CD4-positive, alpha-beta T cell treated with Interleukin-4 for 1 hour (primary cell): ENCODE results near the gene TM4SF4.

Experiments used
- DNase-seq, 2 donors: peaks; one replicate each; pipeline ENCODE4 v3.0.0-alpha.2; 2020 to 2022

TM4SF4 gene

GRCh38 chr3:149515249-149515648, 40.8 kb downstream of the TM4SF4 start:
- DNase-seq = no peak

GRCh38 chr3:149516920-149517319, 42.4 kb downstream of the TM4SF4 start:
- DNase-seq = no peak

- DNase-seq = no peak
Observed at GRCh38 chr3:149519912-149520311, 45.4 kb downstream of the TM4SF4 start.

- no peak for DNase-seq
Observed at GRCh38 chr3:149523512-149524299, 49.2 kb downstream of the TM4SF4 start.

GRCh38 chr3:149527531-149528339, 53.2 kb downstream of the TM4SF4 start:
- no peak for DNase-seq

- DNase-seq = no peak
Observed at GRCh38 chr3:149528340-149528650, 53.8 kb downstream of the TM4SF4 start.

GRCh38 chr3:149529099-149529498, 54.6 kb downstream of the TM4SF4 start:
- DNase-seq = no peak

GRCh38 chr3:149532489-149533180, 58.1 kb downstream of the TM4SF4 start:
- DNase-seq = no peak

- no peak for DNase-seq
Observed at GRCh38 chr3:149534082-149534481, 59.6 kb downstream of the TM4SF4 start.

GRCh38 chr3:149534671-149535332, 60.3 kb downstream of the TM4SF4 start:
- DNase-seq = no peak

- DNase-seq = no peak
Observed at GRCh38 chr3:149535333-149535685, 60.8 kb downstream of the TM4SF4 start.

- no peak for DNase-seq
Observed at GRCh38 chr3:149536429-149536828, 61.9 kb downstream of the TM4SF4 start.

- no peak for DNase-seq
Observed at GRCh38 chr3:149538371-149538770, 63.9 kb downstream of the TM4SF4 start.

GRCh38 chr3:149541091-149541491, 66.6 kb downstream of the TM4SF4 start:
- no peak for DNase-seq

- DNase-seq = no peak
Observed at GRCh38 chr3:149542375-149543312, 68.1 kb downstream of the TM4SF4 start.

- no peak for DNase-seq
Observed at GRCh38 chr3:149545049-149545448, 70.6 kb downstream of the TM4SF4 start.

GRCh38 chr3:149547413-149547812, 72.9 kb downstream of the TM4SF4 start:
- no peak for DNase-seq

- no peak for DNase-seq
Observed at GRCh38 chr3:149547954-149548668, 73.6 kb downstream of the TM4SF4 start.

- DNase-seq = no peak
Observed at GRCh38 chr3:149548669-149549065, 74.2 kb downstream of the TM4SF4 start.

GRCh38 chr3:149551500-149551899, 77.0 kb downstream of the TM4SF4 start:
- DNase-seq = no peak

GRCh38 chr3:149552700-149553099, 78.2 kb downstream of the TM4SF4 start:
- no peak for DNase-seq
